GM19035 (cell line): ENCODE results near the gene ZNF629.
A peak's percentile ranks its signal among the peaks of the same experiment; 100 is the strongest.

ENCODE experiments used
- ATAC-seq: cut with Tn5 transposase; IDR thresholded peaks from one replicate; pipeline ENCODE4 v1.9.1; 2021; ENCODE audit not compliant: unreplicated experiment

Gene ZNF629

GRCh38 chr16:30748634-30749445, 38.2 kb downstream of the ZNF629 start:
- peak; percentile 17 for ATAC-seq

DNA sequence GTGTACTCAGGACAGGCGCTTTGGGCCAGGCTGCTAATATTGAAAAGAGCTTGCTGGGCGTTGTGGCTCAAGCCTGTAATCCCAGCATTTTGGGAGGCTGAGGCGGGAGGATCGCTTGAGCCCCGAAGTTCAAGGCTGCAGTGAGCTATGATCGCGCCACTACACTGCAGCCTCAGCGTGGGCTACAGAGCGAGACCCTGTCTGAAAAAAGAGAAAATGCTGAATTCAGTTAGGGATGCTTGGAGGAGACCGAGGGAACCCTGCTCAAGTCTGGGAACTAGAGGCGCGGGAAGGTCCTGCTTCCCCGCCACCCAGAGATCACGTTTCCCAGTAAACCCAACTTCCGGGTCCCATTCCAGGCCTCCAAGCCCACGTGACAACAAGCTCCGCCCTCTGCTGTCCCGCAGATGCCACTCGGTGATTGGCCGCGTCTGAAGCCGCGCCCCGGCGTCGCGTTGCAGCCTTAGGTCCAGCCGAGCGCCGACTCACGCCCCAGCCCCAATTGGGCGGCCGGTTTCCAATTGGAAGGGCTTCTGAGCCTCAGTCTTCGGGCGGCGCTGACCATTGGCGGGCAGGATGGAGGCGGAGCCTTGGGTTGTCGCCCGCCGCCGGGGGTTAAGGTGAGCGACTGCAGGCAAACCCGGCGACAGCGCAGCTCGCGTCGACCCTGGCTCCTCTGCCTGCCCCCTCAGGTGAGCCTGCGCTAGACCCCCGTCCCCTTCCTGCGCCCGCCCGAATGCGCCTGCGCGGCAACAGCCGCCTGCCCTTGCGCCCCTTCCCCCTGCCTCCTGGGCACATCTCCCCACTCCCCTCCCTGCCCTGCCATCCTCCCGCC, 39.0 kb downstream of the ZNF629 start, which contains the start of gene PHKG2:
Gene PHKG2 (plus strand): TSS at position 627 of the 835 bp plus-strand sequence. CDS start 396 bp downstream, outside the sequence.
- peak; percentile 97 for ATAC-seq

- no peak for ATAC-seq
Measured at GRCh38 chr16:30747331-30747730, 39.7 kb downstream of the ZNF629 start.

DNA sequence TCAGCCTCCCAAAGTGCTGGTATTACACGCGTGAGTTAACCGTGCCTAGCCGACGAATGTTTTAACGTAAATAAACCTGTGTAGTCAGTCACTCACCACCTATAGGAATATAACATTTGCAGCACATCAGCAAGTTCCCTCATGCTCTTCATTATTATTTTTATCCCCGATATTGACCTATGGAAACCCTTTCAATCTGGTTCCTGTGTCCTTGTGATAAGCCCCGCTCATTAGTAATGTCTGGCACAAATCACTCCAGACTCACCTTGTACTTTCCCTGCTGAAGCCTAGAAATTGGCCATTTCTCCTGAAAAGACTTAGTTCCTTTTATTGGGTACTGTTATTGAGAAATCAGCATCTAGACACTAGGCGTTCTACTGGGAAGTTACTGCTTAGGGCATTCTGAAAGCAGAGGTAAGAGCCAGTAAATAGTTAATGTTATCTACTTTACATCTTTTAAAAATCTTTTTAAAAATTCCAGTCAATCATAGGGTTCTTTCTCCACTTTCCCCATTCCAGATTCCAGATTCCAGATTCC, 40.3 kb downstream of the ZNF629 start:
- ATAC-seq = no peak

DNA sequence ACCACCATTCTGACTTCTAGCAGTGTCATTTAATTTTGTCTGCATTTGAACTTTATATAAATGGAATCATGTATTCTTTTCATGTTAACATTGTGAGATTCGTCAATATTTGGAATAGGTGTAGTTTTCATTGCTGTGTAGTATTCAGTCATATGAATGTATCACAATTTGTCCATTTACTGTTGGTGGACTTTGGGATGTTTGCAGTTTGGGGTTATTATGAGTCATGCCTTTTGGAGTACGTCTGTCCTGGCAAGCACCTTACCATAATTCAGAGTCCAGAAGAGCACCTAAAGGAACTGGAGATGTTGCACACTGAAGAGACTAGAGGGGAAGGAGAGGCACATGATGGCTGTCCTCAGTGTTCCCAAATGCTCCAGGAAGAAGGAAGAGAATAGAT, 41.9 kb downstream of the ZNF629 start:
- no peak for ATAC-seq

GRCh38 chr16:30744183-30744582, 42.8 kb downstream of the ZNF629 start:
- ATAC-seq = no peak

GRCh38 chr16:30743716-30744115, 43.3 kb downstream of the ZNF629 start:
- no peak for ATAC-seq

DNA sequence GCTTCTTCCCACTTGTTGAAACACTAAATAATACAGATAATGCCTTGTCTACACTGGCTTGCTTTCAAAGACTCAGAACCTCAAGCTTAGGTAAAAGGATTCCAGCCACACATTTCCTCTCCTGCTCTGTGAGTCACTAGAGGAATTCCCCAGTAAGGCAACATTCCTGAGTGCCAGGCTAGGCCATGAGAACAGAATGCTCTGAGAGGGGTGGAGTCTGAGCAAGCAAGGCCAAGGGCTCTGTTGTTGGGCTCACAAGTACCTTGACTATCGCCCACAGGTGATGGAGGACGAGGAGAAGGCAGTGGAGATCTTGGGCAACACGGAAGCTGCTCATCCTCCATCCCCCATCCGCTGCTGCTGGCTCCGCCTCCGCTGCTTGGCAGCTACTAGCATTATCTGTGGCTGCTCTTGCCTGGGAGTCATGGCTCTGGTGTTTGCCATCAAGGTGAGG, 45.5 kb downstream of the ZNF629 start:
- no peak for ATAC-seq

DNA sequence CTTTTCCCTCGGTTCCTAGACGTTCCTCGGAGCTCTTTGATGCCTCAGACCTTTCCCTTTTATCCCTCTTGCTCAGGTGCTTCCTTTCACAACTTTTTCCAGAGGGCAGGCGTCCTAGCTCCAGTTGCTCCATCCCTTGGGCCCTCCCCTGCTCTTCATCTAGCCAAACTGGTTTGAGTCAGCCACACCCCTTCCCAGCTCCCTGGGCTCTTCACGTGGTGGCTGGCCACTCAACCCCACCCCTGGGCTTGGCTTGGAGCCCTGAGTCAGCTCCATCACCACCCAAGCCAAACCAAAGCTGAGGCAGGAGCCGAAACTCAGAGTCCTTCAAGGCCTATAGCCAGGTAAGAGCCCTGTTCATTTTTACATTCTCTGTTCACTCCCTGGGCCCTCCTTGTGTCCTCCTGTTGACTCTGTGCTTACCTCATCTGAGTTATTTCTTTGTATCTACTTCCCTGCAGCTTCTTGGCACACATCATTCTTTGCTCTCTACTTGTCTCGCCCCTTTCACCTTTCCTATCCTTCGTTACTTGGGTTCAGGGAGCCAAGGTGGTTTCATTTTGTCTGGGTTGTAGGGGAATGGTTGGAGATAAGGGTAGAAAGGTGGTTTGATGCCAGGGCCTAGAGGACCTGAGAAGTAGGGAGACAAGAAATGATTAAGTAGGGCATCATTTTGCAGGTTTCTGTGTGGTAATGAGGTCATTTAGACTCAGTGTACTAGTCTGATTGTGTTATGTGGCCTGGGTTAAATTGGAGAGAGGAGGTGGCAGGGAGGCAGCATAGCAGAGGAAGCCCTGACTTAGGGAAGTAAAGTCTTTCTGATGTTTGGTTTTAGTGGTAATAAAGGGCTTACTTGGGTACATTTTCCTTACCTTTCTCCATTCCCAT, 46.4 kb downstream of the ZNF629 start:
- no peak for ATAC-seq

DNA sequence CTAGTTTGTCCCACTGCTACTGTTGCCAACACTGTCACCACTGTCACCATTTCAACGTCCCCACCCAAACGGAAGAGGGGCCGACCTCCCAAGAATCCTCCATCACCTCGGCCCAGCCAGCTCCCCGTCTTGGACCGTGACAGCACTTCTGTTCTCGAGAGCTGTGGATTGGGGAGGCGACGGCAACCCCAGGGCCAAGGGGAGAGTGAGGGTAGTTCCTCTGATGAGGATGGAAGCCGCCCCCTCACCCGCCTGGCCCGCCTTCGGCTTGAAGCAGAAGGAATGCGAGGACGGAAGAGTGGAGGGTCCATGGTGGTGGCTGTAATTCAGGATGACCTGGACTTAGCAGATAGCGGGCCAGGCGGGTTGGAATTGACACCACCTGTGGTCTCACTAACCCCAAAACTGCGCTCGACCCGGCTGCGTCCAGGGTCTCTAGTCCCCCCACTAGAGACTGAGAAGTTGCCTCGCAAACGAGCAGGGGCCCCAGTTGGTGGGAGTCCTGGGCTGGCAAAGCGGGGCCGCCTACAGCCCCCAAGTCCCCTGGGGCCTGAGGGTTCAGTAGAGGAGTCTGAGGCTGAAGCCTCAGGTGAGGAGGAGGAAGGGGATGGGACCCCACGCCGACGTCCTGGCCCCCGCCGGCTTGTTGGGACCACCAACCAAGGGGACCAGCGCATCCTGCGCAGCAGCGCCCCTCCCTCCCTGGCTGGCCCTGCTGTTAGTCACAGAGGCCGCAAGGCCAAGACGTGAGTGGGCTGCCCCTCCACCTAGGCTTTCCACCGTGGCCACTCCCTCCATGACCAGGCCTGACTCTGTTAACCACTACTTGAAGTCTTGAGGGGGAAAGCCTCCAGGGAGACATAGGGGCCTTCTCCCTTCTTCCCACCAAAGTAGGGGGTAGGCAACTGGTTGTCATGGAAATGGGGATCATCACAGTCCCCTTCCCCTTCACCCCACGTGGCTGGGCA, 47.7 kb downstream of the ZNF629 start:
- ATAC-seq = no peak

DNA sequence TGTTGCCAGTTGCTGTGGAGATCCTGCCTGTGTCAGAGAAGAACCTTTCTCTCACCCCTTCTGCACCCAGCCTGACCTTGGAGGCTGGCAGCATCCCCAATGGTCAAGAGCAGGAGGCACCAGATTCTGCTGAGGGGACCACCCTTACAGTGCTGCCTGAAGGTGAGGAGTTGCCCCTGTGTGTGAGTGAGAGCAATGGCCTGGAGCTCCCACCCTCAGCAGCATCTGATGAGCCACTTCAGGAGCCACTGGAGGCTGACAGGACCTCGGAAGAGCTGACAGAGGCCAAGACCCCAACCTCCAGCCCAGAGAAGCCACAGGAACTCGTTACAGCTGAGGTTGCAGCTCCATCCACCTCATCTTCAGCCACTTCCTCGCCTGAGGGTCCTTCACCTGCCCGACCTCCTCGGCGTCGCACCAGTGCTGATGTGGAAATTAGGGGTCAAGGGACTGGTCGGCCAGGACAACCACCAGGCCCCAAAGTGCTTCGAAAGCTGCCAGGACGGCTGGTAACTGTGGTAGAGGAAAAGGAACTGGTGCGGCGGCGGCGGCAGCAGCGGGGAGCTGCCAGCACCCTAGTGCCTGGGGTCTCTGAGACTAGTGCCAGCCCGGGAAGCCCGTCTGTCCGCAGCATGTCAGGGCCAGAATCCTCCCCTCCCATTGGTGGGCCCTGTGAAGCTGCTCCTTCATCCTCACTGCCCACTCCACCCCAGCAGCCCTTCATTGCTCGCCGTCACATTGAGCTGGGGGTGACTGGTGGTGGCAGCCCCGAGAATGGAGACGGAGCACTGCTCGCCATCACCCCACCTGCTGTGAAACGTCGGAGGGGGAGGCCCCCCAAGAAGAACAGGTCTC, 49.0 kb downstream of the ZNF629 start:
- no peak for ATAC-seq

GRCh38 chr16:30736995-30737793, 49.8 kb downstream of the ZNF629 start:
- no peak for ATAC-seq

- ATAC-seq = no peak
Measured at GRCh38 chr16:30731411-30731810, 55.6 kb downstream of the ZNF629 start.

DNA sequence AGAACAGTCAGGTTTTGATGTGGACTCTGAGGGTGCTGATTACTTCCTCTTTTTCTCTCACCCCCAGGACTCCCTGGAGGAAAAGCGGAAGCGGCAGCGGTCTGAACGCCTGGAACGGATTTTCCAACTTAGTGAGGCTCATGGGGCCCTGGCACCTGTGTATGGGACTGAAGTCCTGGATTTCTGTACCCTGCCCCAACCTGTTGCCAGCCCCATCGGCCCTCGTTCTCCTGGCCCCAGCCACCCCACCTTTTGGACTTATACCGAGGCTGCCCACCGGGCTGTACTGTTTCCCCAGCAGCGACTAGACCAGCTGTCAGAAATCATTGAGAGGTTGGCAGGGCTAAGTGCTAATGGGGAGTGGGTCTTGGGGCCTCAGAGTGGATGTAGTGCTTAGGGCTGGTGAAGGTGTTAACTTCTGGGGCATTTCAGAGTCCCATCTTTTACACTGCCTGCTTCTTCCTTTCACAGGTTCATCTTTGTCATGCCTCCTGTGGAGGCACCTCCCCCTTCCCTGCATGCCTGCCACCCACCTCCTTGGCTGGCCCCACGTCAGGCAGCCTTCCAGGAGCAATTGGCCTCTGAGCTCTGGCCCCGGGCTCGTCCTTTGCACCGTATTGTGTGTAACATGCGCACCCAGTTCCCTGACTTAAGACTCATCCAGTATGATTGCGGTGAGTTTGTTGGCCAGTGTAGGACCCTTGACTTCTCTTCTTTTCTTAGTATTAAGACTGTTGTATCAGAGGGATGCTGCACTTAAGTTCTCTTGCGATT, 57.9 kb downstream of the ZNF629 start:
- no peak for ATAC-seq
